ENCODE measurements around the gene IDH2.

DNA sequence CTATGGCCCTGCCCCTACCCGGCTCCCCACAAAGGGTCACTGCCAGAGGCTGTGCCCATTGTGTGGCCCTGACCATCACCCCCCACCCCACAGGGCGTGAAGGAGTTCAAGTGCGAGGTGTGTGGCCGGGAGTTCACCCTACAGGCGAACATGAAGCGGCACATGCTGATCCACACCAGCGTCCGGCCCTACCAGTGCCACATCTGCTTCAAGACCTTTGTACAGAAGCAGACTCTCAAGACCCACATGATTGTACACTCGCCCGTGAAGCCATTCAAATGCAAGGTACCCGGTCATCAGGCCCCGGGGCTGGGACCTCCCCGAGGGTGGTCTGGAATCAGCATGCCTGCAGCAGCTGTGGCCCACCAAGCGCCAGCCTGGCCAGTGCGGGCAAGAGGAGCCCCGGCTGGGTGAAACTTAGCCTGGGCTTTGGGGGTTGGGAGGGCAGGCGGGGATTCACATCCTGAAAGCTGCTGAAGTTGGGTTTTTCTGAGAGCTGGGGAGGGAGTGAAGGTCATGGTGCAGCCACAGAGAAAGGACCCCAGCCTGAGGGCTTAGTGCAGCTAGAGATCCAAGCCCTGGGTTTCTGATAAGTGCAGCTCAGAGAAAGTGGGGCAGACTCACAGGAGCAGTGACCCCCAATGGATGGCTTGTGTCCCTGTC is 29.2 kb downstream of the IDH2 start:
- TF ChIP-seq POLR2A (IDR thresholded peaks at IDR 0.05): no peak
- no peak for TF ChIP-seq CTCF (IDR thresholded peaks at IDR 0.05)
- no peak for TF ChIP-seq EP300 (IDR thresholded peaks at IDR 0.05)

Data from tibial nerve (tissue), 4 donors.